HepG2 (cell line): Measurements from ENCODE around the gene SYNE1. TPM values are rescaled to one million over a fixed set of nuclear protein-coding genes. Genes with fewer than 3 reads are reported as not detected.

ENCODE experiments used
- ATAC-seq: fragments of 200-7000 bp; cut with Tn5 transposase; 3 replicates; pipeline ENCODE4 v1.9.1; 2020; ENCODE audit warnings: mild to moderate bottlenecking, moderate library complexity
- BruUV-seq: library from RNA; stranded (reverse); fragments of 400-500 nt; replicated peaks from 2 replicates; lab custom pipeline; 2021; lab: Mats Ljungman, UMichigan
- CTCF ChIA-PET: fragments of 300-600 bp; formaldehyde crosslinking; extraction: SDS; loops from one replicate; lab custom pipeline; 2021; ENCODE audit warnings: low total read pairs, inconsistent platforms, low intra/inter-chr PET ratio; lab: Yijun Ruan, JAX
- POLR2A ChIA-PET: fragments of 350-600 bp; sonication (Branson Sonifier 250); formaldehyde crosslinking; loops from one replicate; lab custom pipeline; 2020; ENCODE audit warnings: antibody characterized with exemption, inconsistent platforms; lab: Yijun Ruan, JAX
- DNase-seq: peaks from one replicate; pipeline ENCODE4 v3.0.0-alpha.2; 2015; ENCODE audit warnings: low spot score
- FAIRE-seq: peaks from 3 replicates; lab custom pipeline; 2011; peaks lifted over from hg19 to GRCh38; lab: Jason Lieb, UNC
- H2AFZ ChIP-seq: one replicate; pipeline ENCODE4 v1.6.1; 2011; ENCODE audit warnings: low read length, inconsistent platforms
- H3K27ac ChIP-seq: fragments of 300-600 bp; 3 replicates; pipeline ENCODE4 v1.8.0; 2011; ENCODE audit warnings: mixed run types, mild to moderate bottlenecking, mixed read lengths, low read length, inconsistent platforms; ENCODE audit not compliant: insufficient read depth; ENCODE audit errors: extremely low read length
- H3K27me3 ChIP-seq, 2 experiments: fragments of 200-600 bp in 1 of 2; 2 replicates in 1 of 2; 3 replicates in 1 of 2; pipeline versions ENCODE4 v1.6.0 to v1.8.0; 2011; ENCODE audit warnings: low read length in 2 of 2, mild to moderate bottlenecking in 2 of 2, moderate library complexity in 2 of 2, inconsistent platforms in 1 of 2; ENCODE audit not compliant: insufficient read depth in 2 of 2, control insufficient read depth in 1 of 2
- H3K36me3 ChIP-seq, 2 experiments: fragments of 200-600 bp in 1 of 2; replicated peaks in 1 of 2; 2 replicates in 1 of 2; 3 replicates in 1 of 2; pipeline versions ENCODE4 v1.5.1 to v1.8.0; 2011; ENCODE audit warnings: low read length in 2 of 2, inconsistent platforms in 1 of 2; ENCODE audit not compliant: insufficient read depth in 2 of 2, control insufficient read depth in 1 of 2
- H3K4me1 ChIP-seq: 2 replicates; pipeline ENCODE4 v1.5.1; 2012; ENCODE audit warnings: low read length, inconsistent platforms; ENCODE audit not compliant: insufficient read depth
- H3K4me2 ChIP-seq: 2 replicates; pipeline ENCODE4 v1.6.0; 2011; ENCODE audit warnings: low read depth, low read length, inconsistent platforms
- H3K4me3 ChIP-seq, 3 experiments: fragments of 200-600 bp in 1 of 3; sonication (generic), shearing (Covaris generic) in 1 of 3; replicated peaks in 1 of 3; 2 replicates each; pipeline ENCODE4 v1.5.1; 2011 to 2016; ENCODE audit warnings: low read length in 3 of 3, inconsistent platforms in 2 of 3, low read depth in 2 of 3, mild to moderate bottlenecking in 2 of 3, control low read depth in 1 of 3, mixed read lengths in 1 of 3; ENCODE audit not compliant: insufficient read depth in 1 of 3
- H3K79me2 ChIP-seq: one replicate; pipeline ENCODE4 v1.6.1; 2011; ENCODE audit warnings: low read length, inconsistent platforms; ENCODE audit not compliant: insufficient read depth
- H3K9ac ChIP-seq: 2 replicates; pipeline ENCODE4 v1.6.0; 2011; ENCODE audit warnings: mild to moderate bottlenecking, low read depth, low read length, inconsistent platforms; ENCODE audit not compliant: insufficient read depth
- H3K9me3 ChIP-seq: 2 replicates; pipeline ENCODE4 v1.5.1; 2012; ENCODE audit warnings: mild to moderate bottlenecking, low read length
- H4K20me1 ChIP-seq: 2 replicates; pipeline ENCODE4 v1.6.0; 2011; ENCODE audit warnings: inconsistent platforms, mild to moderate bottlenecking, low read length, moderate library complexity; ENCODE audit not compliant: insufficient read depth
- E2F1 ChIP-seq: sonication (generic); formaldehyde crosslinking; IDR thresholded peaks from 2 replicates; pipeline ENCODE4 v1.5.0; 2020; ENCODE audit warnings: missing genetic modification reagents
- E2F2 ChIP-seq: sonication (generic); formaldehyde crosslinking; IDR thresholded peaks from 2 replicates; pipeline ENCODE4 v1.4.0; 2020; ENCODE audit warnings: missing genetic modification reagents, borderline replicate concordance
- HMGXB4 ChIP-seq, 2 experiments: sonication (generic) in 1 of 2; formaldehyde crosslinking in 1 of 2; IDR thresholded peaks; 2 replicates each; pipeline versions ENCODE4 v1.4.0 to v1.6.1; 2018 to 2020; ENCODE audit warnings: missing genetic modification reagents in 2 of 2, borderline replicate concordance in 1 of 2, low read depth in 1 of 2, mild to moderate bottlenecking in 1 of 2, missing biosample characterization in 1 of 2
- ZNF296 ChIP-seq: sonication (generic); formaldehyde crosslinking; conservative IDR thresholded peaks from 2 replicates; pipeline ENCODE4 v1.5.0; 2020; ENCODE audit warnings: mild to moderate bottlenecking, missing genetic modification reagents
- ZNF740 ChIP-seq: sonication (generic); formaldehyde crosslinking; IDR thresholded peaks from 2 replicates; pipeline ENCODE4 v1.4.0; 2020; ENCODE audit warnings: missing genetic modification reagents
- ZNF780A ChIP-seq: sonication (generic); formaldehyde crosslinking; IDR thresholded peaks from 2 replicates; pipeline ENCODE4 v1.8.0; 2022; ENCODE audit warnings: mild to moderate bottlenecking, missing genetic modification reagents, moderate library complexity
- ZSCAN22 ChIP-seq: sonication (generic); formaldehyde crosslinking; IDR thresholded peaks from 2 replicates; pipeline ENCODE4 v1.4.0; 2020; ENCODE audit warnings: mild to moderate bottlenecking, missing genetic modification reagents
- ZSCAN9 ChIP-seq: IDR thresholded peaks from 2 replicates; pipeline ENCODE4 v1.6.1; 2016; ENCODE audit warnings: borderline replicate concordance
- WGBS: methylation state at CpG from one replicate; pipeline ENCODE4 v1.1.6; 2017; ENCODE audit warnings: low lambda C conversion rate; 5-methylcytosine and 5-hydroxymethylcytosine counted together
- in situ Hi-C: cut with HindIII; loops from 2 replicates; pipeline ENCODE4 v1.10.0; 2017; ENCODE audit warnings: low pct_unique_long_range_greater_than_20kb; ENCODE audit not compliant: extremely low pct_ligation_motif_present
- intact Hi-C: fragments of 100-400 bp; cut with micrococcal nuclease; formaldehyde crosslinking; loops from one replicate; pipeline ENCODE4 v1.10.0; 2022; ENCODE audit not compliant: unreplicated experiment
- polyA plus RNA-seq, 8 experiments: library from polyadenylated mRNA; depleted of rRNA in 3 of 8; stranded (reverse) in 7 of 8; unstranded in 1 of 8; fragments of >200 nt; fragmentation: Illumina TruSeq in 4 of 8; extraction: Trizol in 4 of 8; gene quantifications; 2 replicates each; pipeline versions ENCODE4 v1.2.1 to v1.2.3, GENCODE V29; 2011 to 2016; ENCODE audit warnings: low read depth in 4 of 8, missing spikeins in 1 of 8, mixed read lengths in 1 of 8; ENCODE audit not compliant: insufficient read depth in 1 of 8
- total RNA-seq, 5 experiments: library from RNA; depleted of rRNA; stranded (reverse); fragments of >200 nt; fragmentation: Illumina TruSeq; extraction: Trizol; gene quantifications; 2 replicates each; pipeline ENCODE4 v1.2.3, GENCODE V29; 2016; ENCODE audit warnings: low read depth in 1 of 5

Gene SYNE1
- total and polyA plus RNA-seq, 2 of the 13 experiments (the other 11 are each of a cell fraction or from before 2014, with no cell fraction given) = 5.5 to 15.9 TPM

- Histone ChIP-seq H3K4me3 (no peak overlapping the region), H3K4me1 (no peaks in the 10 kb centered on the region), H3K27me3 (no peaks in the 10 kb centered on the region), H3K36me3 (no peaks in the 10 kb centered on the region), H3K9me3 (no peaks in the 10 kb centered on the region), H3K9ac (no peak overlapping the region), H4K20me1 (no peaks in the 10 kb centered on the region), H3K79me2 (no peaks in the 10 kb centered on the region), H2AFZ (no peak overlapping the region), H3K4me2 (no peak overlapping the region), H3K27ac (no peak overlapping the region)
- BruUV-seq = no TSS peak
- FAIRE-seq (no peak), DNase-seq (no peak), ATAC-seq (no peak)
- CTCF ChIA-PET = no interaction called here
- intact Hi-C loops = no loop called here
- POLR2A ChIA-PET = no interaction called here
- in situ Hi-C loops = no loop called here
- 34% methylated on average over 2 of the region's 2 CpGs for WGBS
- TF ChIP-seq ZNF296 (CRISPR knock-in tag) (no peak), ZSCAN22 (CRISPR knock-in tag) (no peak)
These were observed 137.2 kb downstream of the SYNE1 start for GRCh38 chr6:152499931-152500330.

- ChIA-PET CTCF (no interaction called here), POLR2A (no interaction called here)
- Histone ChIP-seq H3K27me3 (peaks cover 0 to 10% of the 10 kb centered on the region in 2 experiments; a peak in 1 of 5 replicates), H3K36me3 (no peaks in the 10 kb centered on the region), H4K20me1 (no peaks in the 10 kb centered on the region), H3K4me2 (no peak overlapping the region), H3K27ac (no peak overlapping the region), H3K9ac (no peak overlapping the region), H2AFZ (no peak overlapping the region), H3K4me1 (no peaks in the 10 kb centered on the region), H3K79me2 (no peaks in the 10 kb centered on the region), H3K9me3 (no peaks in the 10 kb centered on the region), H3K4me3 (no peak overlapping the region)
- FAIRE-seq = no peak
- no peak for ATAC-seq
- intact Hi-C loops (no loop called here), in situ Hi-C loops (no loop called here)
- no TSS peak for BruUV-seq
- 4% methylated on average over 5 of the region's 5 CpGs for WGBS
- no peak for DNase-seq
- TF ChIP-seq E2F2 (CRISPR knock-in tag) = no peak
- no peak for TF ChIP-seq E2F1 (CRISPR knock-in tag)
- TF ChIP-seq ZNF740 (CRISPR knock-in tag) = no peak
- TF ChIP-seq HMGXB4 (CRISPR knock-in tag; IDR thresholded peaks at IDR 0.05; ENCODE audit: borderline replicate concordance in 1 of 2, low read depth in 1 of 2) = no peak
- no peak for TF ChIP-seq ZNF780A (CRISPR knock-in tag)
- TF ChIP-seq ZSCAN9 (CRISPR knock-in tag) = no peak
These were observed 140.4 kb downstream of the SYNE1 start for GRCh38 chr6:152496731-152497130.
